GM12864 (cell line): ENCODE data around the gene SOBP.

Experiments
- DNase-seq: peaks from one replicate; pipeline ENCODE4 v3.0.0-alpha.2; 2011; ENCODE audit warnings: low read depth
- H3K4me3 ChIP-seq: 2 replicates; pipeline ENCODE4 v1.5.1; 2011; ENCODE audit warnings: mild to moderate bottlenecking, low read depth, low read length, control low read depth
- TF ChIP-seq, protein P1 (sequence below): IDR thresholded peaks from 2 replicates; pipeline ENCODE4 v1.5.1; 2011; ENCODE audit warnings: low read depth, mild to moderate bottlenecking, moderate library complexity, low read length, control low read depth, inconsistent platforms; ENCODE audit errors: missing control alignments

The SOBP gene

DNA sequence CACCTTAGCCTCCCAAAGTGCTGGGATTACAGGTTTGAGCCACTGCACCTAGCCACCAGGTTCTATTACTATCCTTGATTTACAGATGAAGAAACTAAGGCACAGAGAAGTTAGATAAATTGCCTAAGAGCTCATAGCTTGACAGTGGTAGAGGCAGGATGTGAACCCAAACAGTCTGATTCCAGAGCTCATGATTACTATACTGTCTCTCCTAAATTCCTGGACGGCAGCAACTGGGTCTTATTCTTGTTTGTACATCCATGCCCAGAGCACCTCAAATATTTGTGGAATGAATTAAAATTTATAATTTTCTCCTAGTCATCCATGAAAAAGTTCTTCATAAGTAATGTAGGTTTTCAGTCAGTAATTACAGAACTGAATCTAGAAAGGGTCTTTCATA lies 45.6 kb upstream of the SOBP start:
- no peak for DNase-seq
- TF ChIP-seq, protein P1, sequence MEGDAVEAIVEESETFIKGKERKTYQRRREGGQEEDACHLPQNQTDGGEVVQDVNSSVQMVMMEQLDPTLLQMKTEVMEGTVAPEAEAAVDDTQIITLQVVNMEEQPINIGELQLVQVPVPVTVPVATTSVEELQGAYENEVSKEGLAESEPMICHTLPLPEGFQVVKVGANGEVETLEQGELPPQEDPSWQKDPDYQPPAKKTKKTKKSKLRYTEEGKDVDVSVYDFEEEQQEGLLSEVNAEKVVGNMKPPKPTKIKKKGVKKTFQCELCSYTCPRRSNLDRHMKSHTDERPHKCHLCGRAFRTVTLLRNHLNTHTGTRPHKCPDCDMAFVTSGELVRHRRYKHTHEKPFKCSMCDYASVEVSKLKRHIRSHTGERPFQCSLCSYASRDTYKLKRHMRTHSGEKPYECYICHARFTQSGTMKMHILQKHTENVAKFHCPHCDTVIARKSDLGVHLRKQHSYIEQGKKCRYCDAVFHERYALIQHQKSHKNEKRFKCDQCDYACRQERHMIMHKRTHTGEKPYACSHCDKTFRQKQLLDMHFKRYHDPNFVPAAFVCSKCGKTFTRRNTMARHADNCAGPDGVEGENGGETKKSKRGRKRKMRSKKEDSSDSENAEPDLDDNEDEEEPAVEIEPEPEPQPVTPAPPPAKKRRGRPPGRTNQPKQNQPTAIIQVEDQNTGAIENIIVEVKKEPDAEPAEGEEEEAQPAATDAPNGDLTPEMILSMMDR = no peak
- H3K4me3 ChIP-seq = no peak overlapping the region

DNA sequence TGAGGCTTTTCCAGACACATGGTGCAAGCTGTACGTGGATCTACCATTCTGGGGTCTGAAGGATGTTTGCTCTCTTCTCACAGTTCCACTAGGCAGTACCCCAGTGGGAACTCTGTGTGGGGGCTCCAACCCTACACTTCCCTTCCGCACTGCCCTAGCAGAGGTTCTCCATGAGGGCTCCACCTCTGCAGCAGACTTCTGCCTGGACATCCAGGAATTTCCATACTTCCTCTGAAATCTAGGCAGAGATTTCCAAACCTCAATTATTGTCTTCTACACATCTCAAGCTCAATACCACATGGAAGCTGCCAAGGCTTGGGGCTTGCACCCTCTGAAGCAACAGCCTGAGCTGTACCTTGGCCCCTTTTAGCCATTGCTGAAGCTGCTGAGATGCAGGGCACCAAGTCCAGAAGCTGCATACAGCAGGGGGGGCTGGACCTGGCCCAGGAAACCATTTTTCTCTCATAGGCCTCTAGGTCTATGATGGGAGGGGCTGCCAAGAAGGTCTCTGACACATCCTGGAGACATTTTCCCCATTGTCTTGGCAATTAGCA lies 42.2 kb upstream of the SOBP start:
- H3K4me3 ChIP-seq = no peak overlapping the region
- DNase-seq = no peak
- TF ChIP-seq, protein P1 = no peak

DNA sequence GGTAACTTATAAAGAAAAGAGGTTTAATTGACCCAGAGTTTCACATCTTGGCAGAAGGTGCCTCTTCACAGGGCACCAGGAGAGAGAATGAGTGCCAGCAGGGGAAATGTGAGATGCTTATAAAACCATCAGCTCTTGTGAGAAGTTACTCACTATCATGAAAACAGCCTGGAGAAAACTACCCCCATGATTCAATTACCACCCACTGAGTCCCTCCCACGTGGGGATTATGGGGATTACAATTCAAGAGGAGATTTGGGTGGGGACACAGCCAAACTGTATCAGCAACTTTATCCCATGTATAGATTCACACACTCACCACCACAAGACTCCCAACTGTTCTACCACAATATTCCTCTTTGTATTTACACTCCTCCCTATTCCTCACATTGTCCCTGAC lies 41.1 kb upstream of the SOBP start:
- no peak overlapping the region for H3K4me3 ChIP-seq
- no peak for DNase-seq
- TF ChIP-seq, protein P1 = no peak

DNA sequence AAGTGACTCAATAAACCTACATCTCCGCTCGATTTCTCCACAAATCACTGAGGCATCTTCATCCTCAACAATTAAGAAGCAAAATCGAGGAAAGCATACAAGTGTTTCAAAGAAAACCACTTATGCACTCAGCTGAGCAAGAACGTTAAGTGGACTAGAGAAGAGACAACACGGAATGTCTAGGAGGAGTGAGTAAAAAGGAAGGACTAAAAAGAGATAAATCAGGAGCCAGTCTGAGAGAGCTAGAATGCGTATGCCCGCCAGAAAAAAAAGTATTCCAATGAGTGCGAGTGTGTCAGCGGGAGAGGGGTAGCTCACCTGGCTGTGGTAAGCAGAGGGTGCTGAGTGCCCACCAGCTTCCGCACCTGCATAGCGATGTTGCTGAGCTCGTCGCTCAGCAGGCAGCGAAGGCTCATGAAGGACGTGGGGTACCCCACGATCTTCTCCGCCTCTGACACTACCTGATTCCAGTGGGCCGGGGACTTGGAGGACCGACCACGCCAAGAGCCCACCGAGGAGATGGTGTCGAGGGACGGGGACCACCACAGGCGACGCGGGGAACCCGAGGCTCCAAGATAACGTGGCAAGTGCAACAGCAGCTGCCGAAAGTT lies 31.1 kb upstream of the SOBP start:
- TF ChIP-seq, protein P1 = no peak
- H3K4me3 ChIP-seq = peak overlapping the region; percentile 64
- peak; percentile 15 for DNase-seq

DNA sequence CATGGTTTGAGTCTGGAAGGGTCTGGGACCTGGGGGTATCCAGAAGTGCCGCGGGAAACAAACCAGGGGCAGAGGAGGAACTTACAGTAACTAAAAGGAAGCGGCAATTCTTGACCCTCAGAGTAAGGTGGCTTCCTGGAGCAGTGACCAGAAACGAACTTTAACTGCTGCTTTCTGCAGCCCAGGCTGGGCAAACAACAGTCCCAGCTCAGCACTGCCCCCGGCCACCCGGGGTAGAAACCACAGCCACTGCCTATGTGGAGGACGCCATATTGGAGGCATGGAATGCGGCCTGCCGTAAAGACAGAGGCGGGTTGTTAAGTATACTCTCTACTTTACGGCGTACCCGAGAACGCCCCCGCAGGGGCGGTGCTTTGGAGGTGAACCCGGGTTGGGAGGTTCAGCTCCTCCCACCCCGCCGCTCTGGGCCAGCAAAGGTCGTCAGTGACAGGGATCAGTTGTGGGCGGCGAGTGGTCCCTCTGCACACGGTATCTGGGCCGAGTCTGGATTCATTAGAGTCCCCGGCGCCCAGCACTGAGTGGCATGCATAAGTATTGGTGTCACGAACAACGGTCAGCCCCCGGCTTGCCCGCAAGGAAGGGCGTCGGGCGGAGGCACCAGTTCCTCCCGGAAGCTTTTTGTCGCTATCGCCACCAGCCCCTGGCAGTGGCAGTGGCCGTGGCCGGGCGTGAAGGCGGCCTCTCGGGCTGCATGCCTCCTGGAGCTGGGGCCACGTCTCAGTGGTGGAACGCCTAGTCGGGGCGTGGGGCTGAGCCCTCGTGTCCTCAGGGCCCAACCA lies 30.4 kb upstream of the SOBP start, which contains the start of gene PDSS2:
PDSS2 (minus strand) TSS at position 282 of the 800 bp plus-strand sequence; CDS start at position 3, 279 bp downstream.
- H3K4me3 ChIP-seq = peak within 1 kb of the TSS; percentile 64
- TF ChIP-seq, protein P1 = peak; percentile 46
- DNase-seq = peak; percentile 93

DNA sequence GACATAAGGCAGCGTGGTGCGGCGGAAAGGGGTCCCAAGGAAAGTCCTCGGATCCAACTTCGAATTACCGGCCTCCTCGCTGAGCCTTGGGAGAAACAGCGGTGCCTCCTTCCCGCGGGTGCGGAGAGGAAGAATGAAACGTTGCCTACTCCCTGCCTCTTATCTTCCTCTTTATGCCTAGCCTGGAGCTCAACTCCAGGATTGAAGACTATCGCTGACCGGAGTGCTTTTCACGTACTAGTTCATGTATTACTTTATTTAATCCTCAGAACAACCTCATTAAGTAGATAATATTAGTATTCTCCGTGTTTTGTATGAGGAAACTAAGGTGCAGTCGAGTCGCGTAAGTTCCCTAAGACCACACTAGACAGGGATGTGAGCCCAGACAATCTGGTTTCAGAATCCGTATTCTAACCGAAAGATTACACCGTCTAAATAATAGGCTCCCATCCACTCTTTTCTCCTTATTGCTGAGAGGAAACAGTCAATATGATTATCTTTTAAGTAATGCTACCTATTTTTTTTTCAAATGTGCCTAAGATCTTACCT lies 29.8 kb upstream of the SOBP start:
- peak overlapping the region; percentile 64 for H3K4me3 ChIP-seq
- TF ChIP-seq, protein P1 = no peak
- DNase-seq = no peak
